GM23248 (cell line): ENCODE results near the gene SPPL2A.

Experiments used
- EZH2 ChIP-seq: fragments of 200-600 bp; sonication (generic); IDR thresholded peaks from 2 replicates; pipeline ENCODE4 v1.6.1; 2018; ENCODE audit warnings: antibody characterized with exemption, mild to moderate bottlenecking; ENCODE audit not compliant: insufficient read depth, poor library complexity, severe bottlenecking
- EZH2phosphoT487 ChIP-seq: fragments of 200-600 bp; sonication (generic); IDR thresholded peaks from 2 replicates; pipeline ENCODE4 v1.6.1; 2018; ENCODE audit warnings: antibody characterized with exemption, moderate library complexity, mild to moderate bottlenecking, low read depth; ENCODE audit not compliant: insufficient read depth

DNA sequence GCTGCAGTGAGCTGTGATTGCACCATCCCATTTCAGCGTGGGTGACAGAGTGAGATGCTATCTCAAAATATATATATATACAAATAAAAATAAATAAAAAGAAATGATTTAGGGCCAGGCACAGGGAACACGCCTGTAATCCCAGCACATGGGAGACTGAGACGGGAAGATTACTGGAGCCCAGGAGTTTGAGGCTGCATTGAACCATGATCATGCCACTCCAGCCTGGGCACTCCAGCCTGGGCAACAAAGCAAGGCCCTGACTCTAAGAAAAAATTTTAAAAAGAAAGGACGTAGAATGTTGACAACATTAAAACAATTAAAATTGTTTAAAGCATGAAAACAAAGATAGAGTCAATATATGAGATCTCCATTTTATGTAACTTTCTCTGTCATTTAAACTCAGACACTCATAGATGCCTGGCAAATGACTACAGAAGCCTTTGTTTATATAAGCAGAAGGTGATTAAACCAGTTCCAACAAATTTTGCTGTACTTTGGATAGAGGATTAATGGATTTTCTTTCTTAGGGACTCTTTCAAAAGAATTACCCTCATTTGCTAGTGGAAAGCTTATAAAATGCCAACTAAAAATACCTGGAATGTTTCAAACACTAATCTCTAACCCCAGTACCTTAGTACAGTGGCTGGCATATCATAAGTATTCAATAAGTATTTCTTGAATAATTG, 68.3 kb downstream of the SPPL2A start:
- no peak for TF ChIP-seq EZH2
- TF ChIP-seq EZH2phosphoT487: no peak
